Ishikawa (cell line): ENCODE data around the gene CFAP57.

Source experiments
- CEBPB ChIP-seq: IDR thresholded peaks from 2 replicates; pipeline ENCODE4 v1.6.1; 2012
- CREB1 ChIP-seq: IDR thresholded peaks from 2 replicates; pipeline ENCODE4 v1.6.1; 2012; ENCODE audit warnings: low read depth
- EGR1 ChIP-seq: IDR thresholded peaks from 2 replicates; pipeline ENCODE4 v1.6.1; 2012
- EP300 ChIP-seq: IDR thresholded peaks from 2 replicates; pipeline ENCODE4 v1.6.1; 2012; ENCODE audit warnings: borderline replicate concordance
- FOXM1 ChIP-seq: IDR thresholded peaks from 2 replicates; pipeline ENCODE4 v1.6.1; 2012; ENCODE audit warnings: low read depth, borderline replicate concordance
- NFIC ChIP-seq: IDR thresholded peaks from 2 replicates; pipeline ENCODE4 v1.6.1; 2012
- RAD21 ChIP-seq: IDR thresholded peaks from 2 replicates; pipeline ENCODE4 v1.6.1; 2012; ENCODE audit warnings: low read depth
- TAF1 ChIP-seq: IDR thresholded peaks from 2 replicates; pipeline ENCODE4 v1.6.1; 2012; ENCODE audit warnings: low read depth, mild to moderate bottlenecking
- TCF12 ChIP-seq: IDR thresholded peaks from 2 replicates; pipeline ENCODE4 v1.6.1; 2012; ENCODE audit warnings: low read depth
- TEAD4 ChIP-seq: IDR thresholded peaks from 2 replicates; pipeline ENCODE4 v1.6.1; 2012
- YY1 ChIP-seq: IDR thresholded peaks from 2 replicates; pipeline ENCODE4 v1.6.1; 2012; ENCODE audit warnings: low read depth
- ZBTB7A ChIP-seq: IDR thresholded peaks from 2 replicates; pipeline ENCODE4 v1.6.1; 2012; ENCODE audit warnings: low read depth
- TF ChIP-seq, protein P1 (sequence below): IDR thresholded peaks from 2 replicates; pipeline ENCODE4 v1.6.1; 2012
- TF ChIP-seq, protein P2 (sequence below): IDR thresholded peaks from 2 replicates; pipeline ENCODE4 v1.6.1; 2012; ENCODE audit warnings: low read depth, mild to moderate bottlenecking
- TF ChIP-seq, protein P3 (sequence below): IDR thresholded peaks from 2 replicates; pipeline ENCODE4 v1.6.1; 2012

Gene CFAP57

DNA sequence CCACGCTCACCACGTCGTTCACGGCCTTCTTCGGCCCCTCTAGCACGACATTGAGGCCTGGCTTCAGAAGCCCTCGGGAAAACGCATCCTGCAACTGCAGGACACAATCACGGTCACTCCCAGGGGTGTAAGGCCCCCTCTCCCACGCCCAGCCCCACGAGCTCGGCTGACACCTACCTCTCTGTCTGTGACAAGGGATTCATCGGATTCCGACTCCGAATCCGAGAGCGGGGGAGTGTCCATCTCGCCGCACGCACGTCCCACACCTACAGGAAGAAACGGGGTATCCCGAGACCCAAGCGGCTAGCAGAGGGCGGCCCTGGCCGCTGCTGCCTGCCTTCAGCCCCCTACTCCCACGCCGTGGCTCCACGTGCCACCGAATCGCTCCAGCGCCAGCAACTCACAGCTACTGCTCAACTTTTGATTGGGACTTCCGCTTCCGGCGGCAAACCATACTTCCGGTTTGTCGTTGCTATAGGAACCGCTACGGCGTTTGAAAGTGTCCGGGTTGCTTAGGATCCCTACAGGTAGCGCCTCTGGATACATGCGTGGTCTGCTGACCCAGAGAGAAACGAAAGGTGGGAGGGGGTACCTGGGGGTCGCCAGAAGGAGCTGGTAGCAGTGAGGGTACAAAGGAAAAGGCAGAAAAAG lies at the start of gene CFAP57, which contains the start of gene EBNA1BP2:
Gene CFAP57 (plus strand): TSS at position 455 of the 651 bp plus-strand sequence. CDS start 424 bp downstream, outside the sequence.
Gene EBNA1BP2 (minus strand): TSS at position 415 of the 651 bp plus-strand sequence. CDS start 172 bp downstream, at position 243.
- TF ChIP-seq, protein P1, sequence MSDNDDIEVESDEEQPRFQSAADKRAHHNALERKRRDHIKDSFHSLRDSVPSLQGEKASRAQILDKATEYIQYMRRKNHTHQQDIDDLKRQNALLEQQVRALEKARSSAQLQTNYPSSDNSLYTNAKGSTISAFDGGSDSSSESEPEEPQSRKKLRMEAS, result peak; percentile 97
- no peak for TF ChIP-seq CREB1
- TF ChIP-seq NFIC, result no peak
- TF ChIP-seq CEBPB, result no peak
- TF ChIP-seq, protein P2, sequence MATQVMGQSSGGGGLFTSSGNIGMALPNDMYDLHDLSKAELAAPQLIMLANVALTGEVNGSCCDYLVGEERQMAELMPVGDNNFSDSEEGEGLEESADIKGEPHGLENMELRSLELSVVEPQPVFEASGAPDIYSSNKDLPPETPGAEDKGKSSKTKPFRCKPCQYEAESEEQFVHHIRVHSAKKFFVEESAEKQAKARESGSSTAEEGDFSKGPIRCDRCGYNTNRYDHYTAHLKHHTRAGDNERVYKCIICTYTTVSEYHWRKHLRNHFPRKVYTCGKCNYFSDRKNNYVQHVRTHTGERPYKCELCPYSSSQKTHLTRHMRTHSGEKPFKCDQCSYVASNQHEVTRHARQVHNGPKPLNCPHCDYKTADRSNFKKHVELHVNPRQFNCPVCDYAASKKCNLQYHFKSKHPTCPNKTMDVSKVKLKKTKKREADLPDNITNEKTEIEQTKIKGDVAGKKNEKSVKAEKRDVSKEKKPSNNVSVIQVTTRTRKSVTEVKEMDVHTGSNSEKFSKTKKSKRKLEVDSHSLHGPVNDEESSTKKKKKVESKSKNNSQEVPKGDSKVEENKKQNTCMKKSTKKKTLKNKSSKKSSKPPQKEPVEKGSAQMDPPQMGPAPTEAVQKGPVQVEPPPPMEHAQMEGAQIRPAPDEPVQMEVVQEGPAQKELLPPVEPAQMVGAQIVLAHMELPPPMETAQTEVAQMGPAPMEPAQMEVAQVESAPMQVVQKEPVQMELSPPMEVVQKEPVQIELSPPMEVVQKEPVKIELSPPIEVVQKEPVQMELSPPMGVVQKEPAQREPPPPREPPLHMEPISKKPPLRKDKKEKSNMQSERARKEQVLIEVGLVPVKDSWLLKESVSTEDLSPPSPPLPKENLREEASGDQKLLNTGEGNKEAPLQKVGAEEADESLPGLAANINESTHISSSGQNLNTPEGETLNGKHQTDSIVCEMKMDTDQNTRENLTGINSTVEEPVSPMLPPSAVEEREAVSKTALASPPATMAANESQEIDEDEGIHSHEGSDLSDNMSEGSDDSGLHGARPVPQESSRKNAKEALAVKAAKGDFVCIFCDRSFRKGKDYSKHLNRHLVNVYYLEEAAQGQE, result no peak
- TF ChIP-seq ZBTB7A, result no peak
- TF ChIP-seq TAF1, result peak; percentile 76; the same call in 1 of the 2 replicates
- TF ChIP-seq EGR1, result peak; percentile 42; the same call in 1 of the 2 replicates
- no peak for TF ChIP-seq FOXM1
- TF ChIP-seq TCF12, result peak; percentile 28
- TF ChIP-seq RAD21, result no peak
- TF ChIP-seq, protein P3, sequence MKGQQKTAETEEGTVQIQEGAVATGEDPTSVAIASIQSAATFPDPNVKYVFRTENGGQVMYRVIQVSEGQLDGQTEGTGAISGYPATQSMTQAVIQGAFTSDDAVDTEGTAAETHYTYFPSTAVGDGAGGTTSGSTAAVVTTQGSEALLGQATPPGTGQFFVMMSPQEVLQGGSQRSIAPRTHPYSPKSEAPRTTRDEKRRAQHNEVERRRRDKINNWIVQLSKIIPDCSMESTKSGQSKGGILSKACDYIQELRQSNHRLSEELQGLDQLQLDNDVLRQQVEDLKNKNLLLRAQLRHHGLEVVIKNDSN, result peak; percentile 59
- TF ChIP-seq TEAD4, result no peak
- TF ChIP-seq YY1, result no peak
- TF ChIP-seq EP300, result no peak

DNA sequence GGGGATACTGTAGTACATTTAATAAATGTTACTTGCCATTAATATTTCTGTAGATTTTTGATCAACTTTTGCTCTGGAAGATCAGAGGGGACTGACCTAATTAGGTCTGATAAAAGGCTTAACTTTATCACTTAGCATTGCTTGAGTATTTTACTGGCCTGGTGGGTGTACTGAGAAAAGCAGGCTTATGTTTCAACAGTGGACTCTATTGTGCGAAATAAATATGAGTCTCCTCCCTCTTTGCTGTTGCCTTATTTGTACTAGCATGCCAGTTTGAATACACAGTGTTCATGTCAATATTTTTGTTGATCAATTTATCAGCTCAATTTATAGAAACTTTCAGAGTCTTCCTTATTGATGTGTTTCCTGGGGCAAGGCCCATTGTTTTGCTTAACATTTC lies 49.1 kb upstream of the CFAP57 start:
- TF ChIP-seq TEAD4, result no peak
- no peak for TF ChIP-seq EGR1

DNA sequence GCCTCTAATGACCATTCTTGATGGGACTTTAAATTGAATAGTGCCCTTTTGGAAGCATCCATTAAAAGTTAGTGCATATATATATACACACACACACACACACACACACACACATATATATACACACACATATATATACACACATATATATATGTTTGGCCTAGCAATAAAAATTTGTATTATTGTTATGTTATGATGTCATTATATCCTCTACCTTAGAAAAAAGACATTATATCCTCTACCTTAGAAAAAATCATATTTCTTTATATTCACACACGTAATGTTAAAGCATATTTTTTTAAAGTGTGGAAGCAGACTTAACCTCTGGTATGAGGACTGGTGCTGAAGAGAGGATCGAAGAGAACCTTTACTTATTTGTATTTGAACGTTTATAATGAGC lies 43.3 kb upstream of the CFAP57 start:
- TF ChIP-seq YY1 (no peak), EGR1 (no peak), TAF1 (no peak), RAD21 (no peak), TEAD4 (no peak), TCF12 (no peak)
- TF ChIP-seq, protein P3, result no peak

DNA sequence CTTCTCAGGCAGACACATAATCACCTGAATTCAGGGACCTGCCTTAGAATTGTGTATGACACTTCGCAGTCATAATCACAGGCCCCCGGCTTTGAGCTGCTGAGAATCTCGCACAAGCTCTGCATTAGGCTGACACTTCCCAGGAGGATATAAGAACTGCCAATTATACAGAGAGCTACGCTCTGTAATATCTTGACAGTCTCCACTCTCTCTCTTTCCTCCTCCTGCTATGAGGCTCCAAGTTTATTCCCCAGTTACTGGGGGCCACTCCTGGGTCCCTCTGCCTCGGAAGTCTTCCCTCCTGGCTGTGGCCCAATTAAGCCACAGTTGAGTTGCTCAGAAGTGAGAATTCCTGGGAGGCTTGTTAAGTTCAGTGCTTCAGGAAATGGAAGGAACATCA lies 42.7 kb upstream of the CFAP57 start:
- TF ChIP-seq, protein P2, result no peak
- TF ChIP-seq TAF1, result no peak
- TF ChIP-seq RAD21, result no peak
- TF ChIP-seq, protein P1, result no peak
- TF ChIP-seq ZBTB7A, result no peak
- TF ChIP-seq CREB1, result no peak
- no peak for TF ChIP-seq TCF12
- TF ChIP-seq FOXM1, result no peak
- TF ChIP-seq EP300, result no peak
- TF ChIP-seq EGR1, result no peak
- no peak for TF ChIP-seq CEBPB
- no peak for TF ChIP-seq NFIC
- TF ChIP-seq YY1, result no peak

DNA sequence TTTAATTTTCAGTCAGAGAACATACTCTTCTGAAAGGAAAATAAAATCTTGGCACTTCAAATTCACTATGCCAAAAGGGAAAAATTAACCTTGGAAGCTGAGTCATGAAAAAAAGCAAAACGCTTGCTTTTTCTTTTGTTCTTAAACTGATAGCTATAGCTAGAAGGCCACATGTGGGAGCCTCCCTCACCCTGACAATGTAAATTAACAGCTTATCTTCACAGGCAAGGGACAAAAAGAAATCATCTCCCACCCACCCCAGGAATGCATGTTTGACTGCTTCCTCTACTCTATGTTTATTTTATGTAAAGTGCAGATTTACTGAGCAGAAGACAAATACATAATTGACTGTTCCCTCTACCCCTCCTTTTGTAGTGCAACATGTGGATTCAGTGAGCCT lies 38.1 kb upstream of the CFAP57 start:
- TF ChIP-seq CREB1 (no peak), TAF1 (no peak), YY1 (no peak), EGR1 (no peak), TEAD4 (no peak), ZBTB7A (no peak)
- TF ChIP-seq, protein P3, result no peak

DNA sequence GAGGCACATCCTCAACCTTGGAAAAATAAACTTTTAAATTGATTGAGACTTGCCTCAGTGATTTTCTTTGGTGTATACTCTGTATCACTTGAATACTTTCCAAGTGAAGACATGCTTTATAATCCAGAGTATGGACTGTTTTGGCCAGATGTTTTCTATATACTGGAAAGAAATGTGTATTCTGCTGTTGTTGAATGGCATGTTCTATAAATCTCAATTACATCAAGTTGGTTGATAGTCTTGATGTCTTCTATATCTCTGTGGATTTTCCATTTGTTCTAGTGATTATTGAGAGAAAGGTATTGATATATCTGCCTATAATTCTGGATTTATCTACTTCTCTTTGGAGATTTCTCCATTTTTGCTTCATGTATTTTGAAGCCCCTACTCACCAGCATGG lies 37.5 kb upstream of the CFAP57 start:
- TF ChIP-seq, protein P1, result no peak
- TF ChIP-seq, protein P3, result no peak
- TF ChIP-seq CREB1, result no peak
- no peak for TF ChIP-seq TCF12
